Kidney epithelial cell (primary cell): Measurements from ENCODE around the gene RPTN. TPM values are rescaled to one million over a fixed set of nuclear protein-coding genes. Genes with fewer than 3 reads are reported as not detected.

Experiments
- DNase-seq: peaks from one replicate; pipeline ENCODE4 v3.0.0-alpha.2; 2010; ENCODE audit warnings: low read depth
- H3K27me3 ChIP-seq: 2 replicates; pipeline ENCODE4 v1.6.0; 2011; ENCODE audit warnings: low read length; ENCODE audit not compliant: control insufficient read depth, insufficient read depth
- H3K36me3 ChIP-seq: 2 replicates; pipeline ENCODE4 v1.5.1; 2011; ENCODE audit warnings: low read length; ENCODE audit not compliant: control insufficient read depth, insufficient read depth
- H3K4me3 ChIP-seq: 2 replicates; pipeline ENCODE4 v1.5.1; 2011; ENCODE audit warnings: low read depth, mild to moderate bottlenecking, control low read depth, low read length
- CTCF ChIP-seq: IDR thresholded peaks from 2 replicates; pipeline ENCODE4 v1.5.1; 2011; ENCODE audit warnings: mild to moderate bottlenecking, moderate library complexity, low read length, control low read depth, inconsistent platforms; ENCODE audit not compliant: insufficient read depth, poor library complexity, severe bottlenecking
- total RNA-seq: library from RNA; depleted of rRNA; stranded (reverse); fragments of >200 nt; gene quantifications from 2 replicates; pipeline ENCODE4 v1.2.3, GENCODE V29; 2015

RPTN gene
- total RNA-seq, 1 donor from 2014 or later = not detected

GRCh38 chr1:152111515-152111968, 47.5 kb downstream of the RPTN start:
- H3K27me3 ChIP-seq = peaks cover 72% of the 10 kb centered on the region
- TF ChIP-seq CTCF = no peak
- no peak for DNase-seq
- no peaks in the 10 kb centered on the region for H3K36me3 ChIP-seq
- peak overlapping the region; percentile 32 for H3K4me3 ChIP-seq

GRCh38 chr1:152110860-152111514, 48.0 kb downstream of the RPTN start:
- DNase-seq = no peak
- Histone ChIP-seq H3K27me3 (peaks cover 74% of the 10 kb centered on the region), H3K4me3 (peak overlapping the region; percentile 32), H3K36me3 (no peaks in the 10 kb centered on the region)
- TF ChIP-seq CTCF = no peak

GRCh38 chr1:152110365-152110859, 48.6 kb downstream of the RPTN start:
- TF ChIP-seq CTCF = no peak
- H3K27me3 ChIP-seq = peaks cover 74% of the 10 kb centered on the region
- peak overlapping the region; percentile 32 for H3K4me3 ChIP-seq
- DNase-seq = no peak
- no peaks in the 10 kb centered on the region for H3K36me3 ChIP-seq

- peaks cover 72% of the 10 kb centered on the region for H3K27me3 ChIP-seq
- no peak for TF ChIP-seq CTCF
- no peak for DNase-seq
- peak overlapping the region; percentile 32 for H3K4me3 ChIP-seq
- no peaks in the 10 kb centered on the region for H3K36me3 ChIP-seq
Measured at GRCh38 chr1:152109998-152110294, 49.1 kb downstream of the RPTN start.

- DNase-seq = no peak
- Histone ChIP-seq H3K27me3 (peaks cover 69% of the 10 kb centered on the region), H3K36me3 (no peaks in the 10 kb centered on the region), H3K4me3 (peak overlapping the region; percentile 32)
- no peak for TF ChIP-seq CTCF
Measured at GRCh38 chr1:152109231-152109997, 49.6 kb downstream of the RPTN start.
